Body of pancreas (tissue), 4 donors: ENCODE results near the gene BICRAL.

Experiments used
- CTCF ChIP-seq, 7 experiments: fragments of 450-650 bp in 4 of 7; fragments of 200-600 bp in 3 of 7; sonication (generic) in 3 of 7; IDR thresholded peaks; one replicate each; pipeline ENCODE4 v1.5.1; 2016 to 2019; ENCODE audit warnings: antibody characterized with exemption in 7 of 7
- POLR2A ChIP-seq, 3 donors: fragments of 450-650 bp; IDR thresholded peaks; one replicate each; pipeline ENCODE4 v1.6.1; 2016; ENCODE audit warnings: antibody characterized with exemption in 3 of 3, mild to moderate bottlenecking in 2 of 3

GRCh38 chr6:42781546-42781795 is 381 bp upstream of the BICRAL start:
- no peak for TF ChIP-seq CTCF (IDR thresholded peaks at IDR 0.05)
- no peak for TF ChIP-seq POLR2A (IDR thresholded peaks at IDR 0.05)
